Middle frontal gyrus (tissue), 1 donor: Measurements from ENCODE around the gene PCDH12.
A peak's percentile ranks its signal among the peaks of the same experiment; 100 is the strongest.

Experiments
- DNase-seq: peaks from one replicate; pipeline ENCODE4 v3.0.0-alpha.2; 2015; ENCODE audit warnings: low spot score; ENCODE audit errors: extremely low spot score

Gene PCDH12

DNA sequence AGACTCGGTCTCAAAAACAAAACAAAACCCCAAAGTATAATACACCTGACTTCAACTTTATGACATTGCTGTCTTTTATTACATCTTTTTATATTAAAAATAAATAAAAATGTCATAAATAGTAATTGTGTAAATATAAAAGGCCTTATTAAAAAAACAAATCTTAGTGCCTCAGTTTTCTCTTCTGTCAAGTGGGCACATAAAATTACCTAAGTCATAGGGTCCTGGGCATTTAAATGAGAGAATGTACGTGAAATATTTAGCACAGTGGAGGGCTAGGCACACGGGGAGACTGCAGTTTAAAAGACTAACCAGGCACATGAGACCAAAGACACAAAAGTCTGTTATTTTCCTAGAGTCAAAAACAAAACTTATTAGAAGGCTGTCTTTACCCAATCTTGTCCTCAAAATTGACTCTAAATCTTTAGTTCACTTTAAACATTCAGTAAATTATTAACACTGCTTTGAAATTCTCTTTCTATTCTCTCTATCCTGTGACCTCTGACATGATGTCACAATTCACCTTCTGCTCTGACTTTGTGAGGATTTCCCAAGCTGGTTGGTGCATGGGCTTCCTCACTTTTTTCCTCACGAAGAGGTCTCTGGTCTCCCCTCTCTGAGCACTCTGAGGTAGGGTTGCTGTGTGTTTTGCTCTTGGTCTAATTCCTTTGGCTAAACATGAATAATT is 8.4 kb upstream of the PCDH12 start:
- no peak for DNase-seq

DNA sequence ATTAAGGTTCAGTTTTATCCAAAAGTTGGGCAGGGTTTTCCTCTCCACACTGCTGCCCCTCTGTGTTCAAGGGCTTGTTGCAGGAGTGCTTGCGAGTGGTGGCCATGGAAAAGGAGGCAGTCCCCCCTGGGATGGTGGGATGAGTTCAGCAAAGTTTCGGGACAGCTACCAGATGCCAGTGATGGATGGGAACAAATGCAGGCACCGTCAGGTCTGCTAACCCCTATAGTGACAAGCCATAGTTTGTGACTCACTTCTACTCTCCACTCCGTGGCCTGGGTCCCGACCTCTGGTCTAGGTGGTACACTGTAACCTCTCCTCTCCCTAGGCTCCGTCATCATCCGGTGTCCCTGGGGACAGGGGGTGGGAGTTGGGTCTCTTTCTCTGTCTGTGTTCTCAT is 7.1 kb upstream of the PCDH12 start:
- no peak for DNase-seq

DNA sequence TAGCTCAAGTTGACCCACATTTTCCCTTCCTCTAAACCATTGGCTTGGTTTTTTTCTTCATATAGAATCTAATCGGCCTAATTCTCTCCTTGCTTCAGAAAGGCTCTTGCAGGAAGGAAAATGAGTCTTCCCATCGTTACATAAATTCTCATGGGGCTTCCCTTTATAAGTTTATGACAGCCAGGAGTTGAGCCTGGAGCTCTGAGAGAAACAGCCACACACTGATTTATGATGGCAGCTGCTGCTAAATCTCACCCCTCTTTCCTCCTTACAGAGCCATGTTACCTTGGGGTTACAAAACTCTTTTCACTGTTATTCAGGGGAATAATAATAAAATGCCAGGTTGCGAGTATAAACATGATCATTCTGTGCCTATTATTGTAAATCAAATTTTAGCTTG is 5.7 kb upstream of the PCDH12 start:
- DNase-seq = no peak

DNA sequence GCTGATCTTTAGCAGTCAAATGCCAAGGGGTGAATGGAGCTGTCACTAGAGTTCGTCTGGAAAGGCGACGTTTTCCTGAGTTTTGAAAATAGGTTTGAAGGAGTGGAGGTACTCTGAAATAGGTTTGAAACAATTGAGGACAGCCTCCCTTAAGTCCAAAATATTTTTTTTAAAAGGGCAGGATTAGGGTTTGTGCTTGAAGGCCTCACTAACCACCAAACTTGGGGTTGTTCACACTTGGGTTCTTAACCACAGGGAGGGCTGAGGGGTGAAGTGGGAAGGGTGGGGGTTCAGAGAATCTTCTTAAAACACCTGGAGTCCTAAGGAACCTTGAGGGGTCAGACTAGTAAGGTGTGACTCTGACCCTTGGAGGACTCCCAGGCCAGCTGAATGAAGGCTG is 3.5 kb upstream of the PCDH12 start:
- DNase-seq = no peak

DNA sequence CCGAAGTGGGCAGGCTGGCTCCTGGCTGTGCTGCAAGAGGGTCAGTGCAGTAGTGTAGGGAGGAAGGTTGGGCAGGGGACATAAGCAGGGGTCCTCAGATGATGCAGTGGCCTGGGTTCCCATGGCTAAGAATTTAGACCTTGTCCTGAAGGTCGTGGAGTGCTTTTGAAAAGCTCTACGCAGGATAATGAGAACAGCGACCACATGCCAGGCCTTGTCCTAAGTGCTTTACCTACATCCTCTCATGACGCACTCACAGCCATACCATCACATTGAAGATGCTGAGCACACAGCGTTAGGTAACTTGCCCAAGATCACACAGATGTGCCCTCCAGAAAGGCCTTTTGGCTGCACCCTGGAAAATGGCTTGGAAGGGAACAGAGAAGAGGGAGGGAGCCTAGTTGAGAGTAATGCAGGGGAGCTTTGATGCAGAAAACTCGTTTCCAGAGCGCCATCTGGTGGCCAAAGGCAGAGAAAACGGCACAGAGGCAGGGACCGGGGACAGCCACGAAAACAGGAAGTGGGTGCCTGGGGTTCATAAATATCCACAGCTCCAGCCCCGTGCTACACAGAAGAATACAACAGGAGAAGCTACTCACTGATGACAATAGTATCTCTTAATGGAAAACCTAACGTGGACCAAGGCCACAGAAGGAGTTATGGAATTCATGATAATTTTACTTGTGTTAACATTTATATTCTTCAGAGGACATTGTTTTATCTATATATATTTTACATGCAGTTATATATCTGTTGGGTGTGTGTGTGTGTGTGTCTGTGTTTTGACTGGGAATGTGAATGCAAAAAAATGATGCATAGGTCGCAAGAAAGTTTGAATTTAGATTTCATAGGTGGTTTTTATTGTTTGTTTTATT is 2.7 kb upstream of the PCDH12 start:
- DNase-seq = peak; percentile 88

DNA sequence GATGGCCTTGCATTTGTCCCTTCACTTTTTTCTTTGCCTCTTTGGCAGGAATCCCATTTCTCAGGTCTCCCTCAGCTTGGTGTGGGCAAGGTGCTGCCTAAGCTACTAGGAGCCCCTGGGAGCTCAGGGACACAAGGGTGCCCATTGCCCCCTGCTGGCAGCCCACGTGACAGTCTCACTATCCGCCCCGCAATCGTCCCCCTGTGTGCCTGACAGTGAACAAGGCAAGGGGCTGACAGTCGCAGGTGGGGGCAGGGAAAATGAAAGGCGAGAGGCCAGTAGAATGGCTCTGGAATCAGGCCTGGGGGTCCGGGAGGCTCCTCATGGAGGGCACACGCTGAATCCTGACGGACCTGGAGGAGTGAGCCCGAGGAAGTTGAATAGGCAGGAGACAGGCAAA is 2.0 kb upstream of the PCDH12 start:
- no peak for DNase-seq

DNA sequence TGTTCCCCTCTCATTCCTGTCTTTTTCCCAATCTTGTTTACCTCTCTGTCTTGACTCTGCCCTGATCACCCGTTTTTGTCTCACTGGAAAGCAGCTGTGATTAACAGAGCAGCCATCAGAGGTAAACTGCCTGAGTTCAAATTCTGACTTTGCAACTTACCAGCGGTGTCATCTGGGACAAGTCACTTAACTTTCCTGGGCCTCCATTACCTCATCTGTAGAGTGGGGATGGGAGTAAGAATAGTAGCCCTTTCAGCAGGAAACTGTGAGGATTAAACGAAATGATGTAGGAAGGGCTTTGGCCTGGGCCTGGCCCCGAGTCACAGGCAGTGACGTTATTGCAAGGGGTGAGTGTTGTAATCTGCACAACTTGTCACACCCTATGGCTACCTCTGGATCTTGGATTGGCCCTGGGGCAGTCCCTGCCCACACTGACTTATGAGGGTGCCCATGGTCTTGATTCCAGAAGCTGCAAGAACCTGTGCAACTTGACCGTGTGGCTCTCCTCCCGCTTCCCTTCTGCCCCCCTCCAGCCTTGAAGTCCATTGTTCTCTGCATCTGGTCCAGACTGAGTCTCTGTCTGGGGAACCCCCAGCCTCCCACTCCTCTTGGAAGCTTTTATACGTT is 657 bp upstream of the PCDH12 start:
- no peak for DNase-seq

DNA sequence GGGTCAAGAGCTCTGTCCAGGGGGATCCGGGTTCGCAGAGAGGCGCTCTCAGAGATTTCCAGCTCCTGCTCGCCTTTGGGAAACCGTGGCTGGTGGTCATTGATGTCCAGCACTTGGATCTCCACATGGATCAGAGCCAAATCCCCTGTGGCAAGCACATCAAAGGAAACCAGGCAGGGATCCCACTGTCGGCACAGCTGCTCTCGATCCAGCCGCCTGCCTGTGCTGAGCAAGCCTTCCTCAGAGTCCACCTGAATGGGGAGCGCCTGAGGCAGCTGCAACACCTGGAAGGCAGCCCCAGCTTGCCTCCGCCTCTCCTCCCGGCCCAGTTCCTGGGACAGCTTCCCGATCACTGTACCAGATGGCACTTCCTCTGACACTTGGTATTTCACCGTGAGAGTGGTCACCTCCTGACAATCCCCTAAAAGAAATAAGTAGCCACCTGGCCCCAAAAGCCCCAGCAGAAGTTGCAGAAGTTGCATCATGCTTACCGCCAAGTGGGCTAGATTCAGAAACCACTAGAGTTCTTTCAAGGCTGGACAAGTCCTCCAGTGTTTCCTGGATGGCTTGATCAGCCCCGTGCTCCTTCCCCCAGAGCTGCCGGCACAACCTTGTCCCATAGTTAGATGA is 520 bp downstream of the PCDH12 start:
- no peak for DNase-seq

DNA sequence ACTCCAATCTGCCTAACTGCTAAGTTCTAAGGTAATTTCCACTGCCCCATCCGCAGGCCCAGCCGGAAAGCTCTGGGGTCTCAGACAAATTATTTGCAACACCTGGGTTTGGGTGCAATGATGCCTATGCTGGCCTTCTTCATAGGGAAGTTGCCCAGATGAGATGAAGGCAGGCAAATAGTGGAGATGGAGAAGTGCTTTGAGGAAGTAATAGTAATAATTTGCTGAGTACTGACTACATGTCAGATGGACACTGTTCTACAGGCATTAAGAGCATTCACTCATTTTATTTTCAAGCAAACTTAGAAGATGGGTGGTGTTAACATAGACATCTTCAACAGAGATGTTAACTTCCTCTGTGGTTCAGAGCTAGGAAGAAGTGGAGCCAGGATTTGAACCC is 3.8 kb downstream of the PCDH12 start:
- DNase-seq = no peak

DNA sequence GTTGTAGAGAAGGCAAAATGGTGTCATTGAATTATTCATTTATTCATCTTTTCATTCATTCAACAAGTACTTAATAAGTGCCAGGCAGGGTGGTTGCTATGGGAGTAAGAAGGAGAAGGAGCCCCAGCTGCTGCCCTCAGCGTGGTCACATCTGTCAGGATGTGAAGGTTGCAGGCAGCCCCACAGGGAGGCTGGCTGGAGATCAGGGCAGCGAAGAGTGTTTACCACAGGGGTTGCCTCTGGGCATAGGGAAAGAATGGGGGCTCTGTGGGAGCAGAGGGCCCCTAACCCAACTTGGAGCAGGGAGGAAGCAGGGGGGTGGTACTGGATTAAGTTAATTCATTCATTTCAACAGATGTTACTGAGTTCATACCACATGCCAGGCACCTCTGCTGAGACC is 6.0 kb downstream of the PCDH12 start:
- no peak for DNase-seq

DNA sequence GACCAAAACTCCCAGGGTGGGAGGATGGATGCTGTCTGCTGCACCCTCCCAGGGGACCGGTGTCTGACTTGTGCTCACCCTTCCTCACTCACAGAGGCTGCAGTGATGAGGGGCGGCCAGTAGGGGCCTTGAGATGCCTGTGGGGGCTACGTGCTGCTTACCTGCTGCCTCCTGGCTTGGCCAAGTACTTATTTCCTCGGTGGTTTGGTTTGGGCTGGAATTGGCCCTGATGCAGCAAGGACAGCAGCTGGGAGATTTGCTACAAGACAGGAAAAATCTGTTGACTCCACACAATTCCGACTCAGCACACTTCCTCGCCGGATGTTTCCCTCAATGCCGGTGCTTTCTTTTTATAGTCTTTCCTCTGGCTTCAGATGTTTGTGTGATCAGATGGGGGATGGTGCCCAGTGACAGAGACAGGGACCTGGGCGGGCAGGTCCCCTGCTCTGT is 6.6 kb downstream of the PCDH12 start:
- no peak for DNase-seq

DNA sequence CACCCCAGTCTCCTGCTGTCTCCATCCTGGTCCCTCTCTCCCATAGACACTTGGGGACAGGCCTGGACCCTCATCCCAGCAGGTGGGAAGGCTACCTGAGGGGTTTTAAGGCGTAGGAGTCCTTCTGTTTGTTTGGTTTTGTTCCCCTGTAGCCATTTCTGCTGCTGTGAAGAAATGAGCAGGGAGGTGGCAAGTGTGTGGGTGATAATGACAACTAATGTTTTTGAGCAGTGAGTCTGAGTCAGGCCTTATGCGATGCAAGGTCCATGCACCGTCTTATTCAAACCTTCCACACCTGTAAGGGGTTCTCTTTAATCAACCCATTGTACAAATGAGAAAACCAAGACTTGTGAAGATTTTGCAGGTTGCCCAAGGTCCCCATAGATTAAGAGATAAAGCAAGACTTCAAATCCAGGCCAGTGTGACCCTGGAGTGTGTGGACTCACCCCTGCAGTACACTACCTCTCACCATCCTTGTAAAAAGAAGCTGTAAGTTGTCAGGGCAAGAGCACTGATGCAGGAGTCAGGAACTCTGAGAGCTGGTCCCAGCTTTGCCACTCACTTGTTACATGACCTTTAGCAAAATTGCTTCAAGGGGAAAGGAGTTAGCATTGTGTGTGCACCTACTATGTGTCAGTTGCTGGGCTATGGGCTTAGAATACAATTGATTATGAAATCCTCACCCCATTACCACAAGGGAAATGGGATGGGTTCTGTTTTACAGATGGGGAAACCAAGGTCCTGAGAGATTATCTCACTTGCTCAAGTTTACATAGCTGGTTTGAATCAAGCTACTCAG is 7.6 kb downstream of the PCDH12 start:
- no peak for DNase-seq

DNA sequence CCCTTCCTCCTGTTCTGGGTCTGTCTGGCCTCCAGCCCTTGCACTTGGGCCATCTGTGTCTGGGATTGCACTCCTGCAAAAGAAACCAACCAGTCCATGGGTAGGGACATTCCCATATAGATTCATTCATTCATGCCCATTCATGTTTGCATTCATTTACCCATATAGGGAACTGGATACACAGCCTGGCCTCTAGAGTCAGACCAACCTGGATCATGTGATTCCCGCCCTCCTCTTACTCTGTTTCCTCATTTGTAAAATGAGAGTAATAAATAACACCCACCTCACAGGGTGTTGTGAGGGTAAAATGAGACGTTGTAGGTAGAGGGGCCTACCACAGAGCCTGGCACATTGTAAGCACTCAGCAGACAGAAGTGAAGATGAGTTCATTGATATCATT is 8.5 kb downstream of the PCDH12 start:
- no peak for DNase-seq

DNA sequence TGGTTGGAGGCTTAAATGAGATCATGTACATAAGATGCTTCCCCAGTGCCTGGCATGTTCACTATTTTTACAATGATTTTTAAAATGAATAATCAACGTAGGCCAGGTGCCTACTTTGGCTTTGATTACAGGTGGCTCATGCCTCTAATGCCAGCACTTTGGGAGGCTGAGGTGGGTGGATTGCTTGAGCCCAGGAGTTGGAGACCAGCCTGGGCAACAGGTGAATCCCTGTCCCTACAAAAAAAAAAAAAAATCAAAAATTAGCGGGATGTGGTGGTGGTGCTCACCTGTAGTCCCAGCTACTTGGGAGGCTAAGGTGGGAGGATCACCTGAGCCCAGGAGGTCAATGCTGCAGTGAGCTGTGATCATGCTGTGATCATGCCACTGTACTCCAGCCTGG is 9.2 kb downstream of the PCDH12 start:
- no peak for DNase-seq

DNA sequence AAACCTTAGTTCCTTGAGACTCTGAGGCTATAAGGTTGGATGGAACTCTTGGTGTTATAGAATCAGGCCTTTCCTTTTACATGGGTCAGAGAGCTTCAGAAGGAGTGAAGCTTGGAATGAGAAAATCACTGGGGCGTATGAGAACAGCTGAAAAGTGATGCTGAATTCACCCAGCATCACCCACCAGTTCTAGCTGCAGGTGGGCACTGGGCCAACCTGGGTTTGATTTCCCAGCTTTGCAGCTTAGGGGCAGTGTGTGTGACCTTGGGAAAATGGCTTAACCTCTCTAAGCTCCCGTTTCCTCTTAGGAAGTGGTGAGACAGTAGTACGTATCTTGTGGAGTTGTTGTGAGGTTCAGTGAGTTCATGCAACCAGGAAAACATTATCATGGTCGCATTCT is 10.7 kb downstream of the PCDH12 start:
- DNase-seq = no peak

DNA sequence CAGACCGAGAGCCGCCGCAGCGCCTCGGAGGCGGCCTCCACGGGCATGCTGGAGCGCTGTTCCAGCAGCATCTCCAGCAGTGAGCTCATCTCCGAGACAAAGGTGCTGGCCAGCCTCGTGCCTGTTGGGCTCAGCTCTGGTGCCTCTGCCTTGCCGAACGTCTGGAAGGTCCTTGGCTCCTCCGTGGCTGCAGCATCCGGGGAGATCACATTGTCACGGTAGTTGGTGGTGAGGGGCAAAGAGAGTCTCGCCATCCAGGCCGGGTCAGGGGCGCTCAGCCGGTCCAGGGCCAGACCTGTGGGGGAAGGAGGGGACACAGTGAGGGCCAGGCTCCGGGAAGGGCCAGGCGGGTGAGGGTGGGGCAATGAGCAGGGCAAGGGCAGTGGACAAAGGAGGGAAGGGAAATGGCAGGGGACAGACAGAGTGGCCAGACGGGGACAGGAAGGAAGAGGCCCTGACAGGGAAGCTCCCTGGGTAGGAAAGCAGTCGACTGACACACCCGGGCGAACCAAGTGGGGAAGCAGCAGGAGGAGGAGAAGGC is 12.4 kb downstream of the PCDH12 start:
- DNase-seq = no peak

DNA sequence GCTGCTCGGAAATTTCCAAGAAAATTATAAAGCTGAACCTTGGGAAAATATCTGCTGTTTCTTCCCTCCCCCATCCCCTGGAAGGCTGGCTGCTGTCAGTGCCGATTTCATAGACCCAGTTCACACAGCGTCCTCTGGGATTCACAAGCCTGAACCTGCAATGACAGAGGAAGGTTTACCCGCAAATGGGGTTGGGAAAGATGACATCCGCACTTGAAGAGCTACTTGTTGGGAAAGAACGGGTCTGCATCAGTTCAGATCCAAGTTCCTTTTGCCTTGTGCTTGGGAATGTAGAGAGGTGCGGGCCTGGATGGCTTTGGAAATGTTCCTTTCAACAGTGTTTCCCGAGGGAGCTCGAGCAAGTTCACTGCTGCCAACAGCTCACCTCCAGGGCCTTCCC is 13.9 kb downstream of the PCDH12 start:
- no peak for DNase-seq

DNA sequence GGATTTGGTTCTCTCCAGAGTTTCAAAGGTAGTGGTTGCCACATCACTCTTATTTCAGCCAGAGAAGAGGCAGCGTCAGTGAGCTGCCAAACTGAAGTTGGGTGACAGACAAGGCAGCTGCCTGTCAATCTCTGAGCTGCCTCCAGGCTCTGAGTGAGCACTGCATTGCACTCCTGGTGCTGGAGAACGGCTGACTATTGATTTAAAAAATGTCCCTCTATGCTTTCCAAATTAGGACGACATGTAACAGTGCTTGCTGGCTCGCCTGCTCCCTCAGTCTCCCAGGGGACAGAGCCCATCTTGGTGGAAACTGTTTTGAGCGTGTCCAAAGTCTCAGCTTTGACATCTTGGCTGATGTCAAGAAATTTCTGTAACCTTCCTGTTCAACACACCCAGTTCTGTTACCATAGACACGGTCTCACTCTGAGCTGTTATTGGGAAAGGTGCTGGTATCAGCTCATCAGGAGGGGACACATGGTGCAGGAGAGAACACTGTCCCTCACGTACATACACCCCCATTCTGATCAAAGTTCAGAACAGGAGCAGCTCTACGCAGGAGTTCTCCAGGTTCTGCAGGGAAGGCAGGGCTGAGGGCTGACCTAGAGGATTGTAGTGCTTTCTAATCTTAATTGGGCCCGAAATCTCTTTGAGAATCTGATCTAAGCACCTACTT is 15.7 kb downstream of the PCDH12 start:
- no peak for DNase-seq

DNA sequence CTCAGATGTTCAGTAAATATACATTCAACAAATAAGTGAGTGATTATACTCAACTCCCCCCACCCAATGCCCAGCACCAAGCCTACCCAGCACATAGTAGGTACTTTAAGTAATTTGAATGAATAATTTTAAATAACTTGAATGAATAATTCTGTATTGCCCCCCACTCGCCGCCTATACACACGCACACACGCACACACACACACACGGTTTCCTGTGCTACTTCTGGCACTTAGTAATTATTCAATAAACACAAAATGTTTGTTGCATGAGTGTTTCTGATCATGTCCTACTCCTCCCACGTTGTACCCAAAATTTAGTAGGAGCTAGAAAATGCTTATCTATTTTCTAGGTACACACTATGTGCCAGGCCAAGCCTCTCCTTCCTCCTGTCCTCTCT is 16.2 kb downstream of the PCDH12 start:
- no peak for DNase-seq

DNA sequence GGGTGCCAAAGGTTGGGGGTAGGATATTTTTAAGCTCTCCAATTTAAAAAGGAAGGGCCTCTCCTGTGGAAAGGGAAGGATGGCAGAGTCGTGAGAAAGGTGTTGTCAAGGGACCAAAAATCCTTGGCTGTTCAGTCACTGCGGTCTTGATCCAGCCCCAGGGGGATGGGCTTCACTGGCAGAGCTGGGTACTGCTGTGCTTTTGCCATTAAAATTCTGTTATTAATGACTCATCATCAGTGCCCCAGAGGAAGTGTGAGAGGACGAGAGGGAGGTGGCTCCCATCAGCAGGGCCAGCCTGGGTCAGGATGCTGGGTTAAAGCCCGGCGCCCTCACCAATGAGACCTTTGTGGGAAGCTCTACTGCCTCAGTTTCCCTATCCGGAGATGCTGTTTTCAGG is 16.7 kb downstream of the PCDH12 start:
- DNase-seq = no peak
